Stimulated activated CD4-positive, alpha-beta T cell treated with anti-CD3 and anti-CD28 coated beads, Interleukin-1b, Interleukin-23, amount 100 ng/mL, for 24 hours (primary cell): ENCODE data around the gene WT1.
"Not testable (repeated sequence)": the region's sequence is repeated elsewhere in the genome, so short reads cannot be mapped to it uniquely, and the experiment has no call there.

Experiments
- DNase-seq, 4 experiments: peaks; one replicate each; pipeline ENCODE4 v3.0.0-alpha.2; 2020; ENCODE audit warnings: low read depth in 4 of 4, low spot score in 1 of 4

Gene WT1

DNA sequence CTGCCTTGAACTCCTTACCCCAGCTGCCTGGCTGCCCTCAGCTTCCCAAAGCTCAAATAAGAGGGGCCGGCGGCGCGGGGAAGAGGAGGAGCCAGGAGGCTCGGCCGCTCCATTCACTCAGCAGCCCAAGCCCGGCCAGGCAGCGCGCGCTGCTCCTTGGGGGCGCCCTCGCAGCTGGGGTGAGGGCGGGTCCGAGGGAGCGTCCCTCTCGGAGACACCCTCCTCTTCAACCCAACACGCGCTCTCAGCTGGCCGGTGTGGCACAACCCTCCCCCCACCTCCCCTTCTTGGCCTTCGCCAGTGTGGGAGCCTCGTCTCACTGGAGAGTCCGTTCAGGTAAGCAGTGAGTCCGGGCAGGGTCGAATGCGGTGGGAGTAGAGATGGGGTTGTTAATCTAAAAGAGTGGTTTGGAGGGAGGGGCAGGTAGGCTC, at the start of gene WT1:
TSS of gene WT1 (minus strand) at position 29 of the 431 bp plus-strand sequence.
- no peak for DNase-seq

DNA sequence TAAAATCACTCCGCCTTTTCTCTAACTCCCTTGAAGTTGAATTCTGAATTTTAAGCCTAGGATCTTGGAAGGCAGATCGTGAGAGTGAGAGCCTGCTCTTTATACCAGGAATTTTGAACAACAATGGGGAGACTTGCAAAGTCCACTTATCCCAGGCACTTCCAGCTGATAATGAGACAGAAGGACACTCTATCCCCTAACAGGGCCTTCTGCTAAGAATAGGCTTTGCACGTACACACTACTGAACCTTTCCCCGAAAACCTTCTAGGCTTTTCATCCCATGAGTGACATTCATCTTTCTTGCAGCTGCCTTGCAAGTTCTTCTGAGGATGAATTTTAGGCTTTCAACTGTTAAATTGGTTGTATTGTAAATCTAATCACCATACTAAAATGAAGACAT, 44.0 kb upstream of the WT1 start:
- DNase-seq = no peak

DNA sequence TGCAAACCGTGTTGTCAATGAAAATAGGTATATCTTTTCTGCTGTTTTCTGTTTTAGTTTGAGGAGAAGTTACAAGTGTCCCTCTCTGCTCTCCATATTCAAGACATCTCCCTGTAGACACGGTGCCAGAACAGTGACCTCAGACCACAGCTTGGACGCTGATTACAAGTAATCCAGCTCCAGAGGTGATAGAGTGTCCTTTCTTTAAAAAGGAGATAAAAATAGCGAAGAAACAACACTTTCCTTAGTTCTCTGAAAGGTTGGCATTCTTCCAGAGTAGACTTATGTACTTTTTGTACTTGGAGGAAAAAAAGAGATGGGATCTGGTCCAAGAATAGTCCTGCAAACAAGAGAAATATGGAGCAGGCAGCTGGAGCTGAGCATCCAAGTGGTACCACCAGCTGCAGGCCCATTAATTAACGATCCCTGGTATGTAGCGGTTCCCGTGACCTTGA, 43.0 kb upstream of the WT1 start:
- DNase-seq = no peak

DNA sequence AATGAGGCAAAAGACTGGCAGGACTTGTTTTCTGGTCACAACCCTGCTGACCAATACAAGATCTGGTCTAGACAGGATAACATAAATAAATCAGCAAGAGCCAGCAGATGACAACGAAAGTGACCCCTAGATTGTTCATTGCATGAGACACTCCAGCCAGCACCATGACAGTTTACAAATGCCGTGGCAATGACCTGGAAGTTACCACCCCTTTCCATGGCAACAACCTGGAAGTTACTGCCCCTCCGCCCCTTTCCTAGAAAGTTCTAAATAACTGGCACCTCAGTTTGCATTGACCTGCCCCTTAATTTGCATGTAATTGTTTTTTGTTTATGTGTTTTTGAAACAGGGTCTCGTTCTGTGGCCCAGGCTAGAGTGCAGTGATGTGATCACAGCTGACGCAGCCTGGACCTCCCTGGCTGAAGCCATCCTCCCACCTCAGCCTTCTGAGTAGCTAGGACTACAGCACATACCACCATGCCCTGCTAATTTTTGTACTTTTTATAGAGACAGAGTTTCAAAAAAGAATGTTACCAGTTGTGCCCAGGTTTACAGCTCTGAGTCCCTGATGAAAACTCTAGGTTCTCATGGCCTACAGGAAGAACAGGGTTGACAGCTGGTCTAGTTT, 38.1 kb upstream of the WT1 start:
- DNase-seq = no peak

DNA sequence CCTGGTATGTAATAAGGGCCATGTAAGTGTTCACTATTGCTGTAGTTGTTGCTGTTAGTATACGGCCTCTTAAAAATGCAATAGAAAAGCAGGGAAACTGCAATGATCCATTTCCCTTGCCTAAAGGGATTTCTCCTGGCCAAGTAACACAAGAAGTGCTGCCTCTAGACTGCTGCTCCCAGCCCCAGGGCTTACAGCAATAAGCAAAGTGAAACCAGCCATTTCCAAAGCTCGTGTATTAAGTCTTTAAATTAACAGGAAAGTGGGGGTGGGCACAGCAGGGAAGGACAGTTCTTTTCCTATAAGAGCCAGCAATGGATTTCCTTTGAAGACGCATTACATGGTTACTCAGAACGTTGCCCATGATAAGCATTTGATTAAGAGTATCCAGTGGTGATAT, 36.9 kb upstream of the WT1 start:
- no peak for DNase-seq

DNA sequence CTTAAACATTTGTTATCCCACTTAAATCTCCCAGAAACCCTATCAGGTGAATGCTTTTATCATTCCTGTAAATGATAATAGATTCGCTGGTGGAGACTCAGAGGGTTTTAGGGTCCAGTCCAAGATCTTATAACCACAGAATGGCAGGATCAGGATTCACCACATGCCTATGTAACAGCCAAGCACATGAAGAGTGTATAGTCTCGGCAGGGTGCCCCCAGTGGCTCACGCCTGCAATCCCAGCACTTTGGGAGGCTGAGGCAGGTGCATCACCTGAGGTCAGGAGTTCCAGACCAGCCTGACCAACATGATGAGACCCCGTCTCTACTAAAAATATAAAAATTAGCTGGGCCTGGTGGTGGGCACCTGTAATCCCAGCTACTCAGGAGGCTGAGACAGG, 36.2 kb upstream of the WT1 start:
- not testable (repeated sequence) for DNase-seq

DNA sequence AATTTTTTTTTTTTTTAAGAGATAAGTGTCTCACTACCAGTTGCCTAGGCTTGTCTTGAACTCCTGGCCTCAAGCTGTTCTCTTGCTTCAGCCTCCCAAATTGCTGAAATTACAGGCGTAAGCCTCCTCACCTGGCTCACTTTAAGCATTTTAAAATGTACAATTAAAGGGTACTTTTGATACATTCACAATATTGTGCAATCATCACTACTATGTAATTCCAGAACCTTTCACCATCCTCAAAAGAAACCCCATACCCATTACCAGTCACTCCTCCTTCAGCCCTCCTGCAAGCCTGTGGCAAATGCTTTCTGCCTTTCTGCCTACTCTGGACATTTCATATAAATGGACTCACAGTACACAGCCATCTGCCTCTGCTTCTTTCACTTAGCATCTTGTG, 34.5 kb upstream of the WT1 start:
- DNase-seq = no peak

DNA sequence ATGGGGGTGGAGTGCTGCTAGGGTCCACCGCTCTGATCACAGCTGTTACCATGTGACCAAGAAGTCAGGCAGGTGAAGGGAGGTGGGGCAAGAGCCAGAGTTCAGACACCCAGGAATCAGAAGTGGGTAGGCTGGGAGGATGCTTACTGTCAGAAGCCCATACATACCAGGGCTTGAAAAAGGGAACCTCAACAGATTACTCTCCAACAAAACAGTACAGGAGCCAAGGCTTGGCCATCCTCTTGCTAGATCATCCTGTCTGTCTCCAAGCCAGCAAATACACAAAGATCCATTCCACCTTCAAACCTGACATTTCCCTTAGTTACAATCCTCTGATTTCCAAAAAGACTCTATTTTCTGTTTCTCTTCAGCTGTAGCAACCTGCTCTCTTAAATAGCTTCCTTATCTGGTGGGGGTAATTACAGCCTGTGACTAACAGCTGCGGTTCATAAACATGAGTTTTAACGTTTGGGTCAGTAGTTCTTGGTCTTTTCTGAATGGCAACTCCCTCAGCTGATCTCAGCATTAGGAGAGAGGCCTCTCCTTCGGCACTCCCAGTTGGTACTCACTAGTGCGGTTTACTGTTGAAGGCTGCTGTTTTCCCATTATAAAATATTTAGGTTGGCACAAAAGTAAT, 31.1 kb upstream of the WT1 start:
- no peak for DNase-seq

DNA sequence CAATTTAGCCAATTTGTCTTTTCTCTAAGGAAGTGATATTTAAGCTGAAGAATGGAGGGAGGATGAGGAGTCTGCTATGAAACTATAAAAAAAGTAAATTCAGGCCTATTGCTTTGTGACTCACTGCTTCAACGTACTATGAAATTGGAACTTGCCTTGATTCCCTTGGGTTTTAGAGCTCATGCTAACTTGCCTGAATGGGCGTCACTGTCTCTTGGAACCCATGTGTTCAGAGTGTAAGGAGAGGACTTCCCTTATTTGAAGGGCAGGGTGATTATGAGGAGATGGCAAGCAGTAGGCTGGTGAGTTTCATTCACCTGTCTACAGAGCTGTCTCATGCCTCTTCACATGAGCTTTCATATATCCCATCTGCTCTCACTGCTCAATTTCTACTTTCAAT, 28.7 kb upstream of the WT1 start:
- DNase-seq = no peak

DNA sequence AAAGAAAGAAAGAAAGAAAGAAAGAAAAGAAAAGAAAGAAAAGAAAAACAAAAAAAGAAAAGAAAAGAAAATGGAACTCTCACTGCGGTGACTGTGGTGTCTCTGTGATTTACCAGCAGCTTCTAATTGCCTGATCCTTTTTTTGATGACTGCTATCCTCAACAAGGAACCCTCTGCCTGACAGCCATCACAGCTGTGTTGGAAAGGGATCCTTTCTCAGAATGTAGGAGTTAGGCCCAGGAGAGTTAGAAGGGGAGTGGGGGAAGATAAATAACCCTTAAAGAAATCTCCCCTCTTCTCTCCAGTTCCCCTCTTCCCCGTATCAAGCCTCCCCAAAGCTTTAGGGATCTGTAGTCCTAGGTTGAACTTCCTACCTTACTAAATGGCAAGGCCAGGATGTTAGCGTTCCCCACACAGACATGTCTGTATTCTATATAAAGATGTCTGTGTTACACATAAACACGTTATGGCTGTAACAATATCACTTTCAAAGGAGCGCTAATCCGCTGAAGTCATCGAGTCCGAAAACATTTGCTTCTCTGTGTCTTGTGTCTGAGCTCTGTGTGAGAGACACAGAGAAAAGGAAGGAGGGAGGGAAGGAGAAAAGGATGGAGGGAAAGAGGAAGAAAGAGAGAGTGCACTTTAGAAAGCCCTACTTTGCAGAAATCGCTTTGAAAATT, 26.8 kb upstream of the WT1 start:
- DNase-seq = no peak

DNA sequence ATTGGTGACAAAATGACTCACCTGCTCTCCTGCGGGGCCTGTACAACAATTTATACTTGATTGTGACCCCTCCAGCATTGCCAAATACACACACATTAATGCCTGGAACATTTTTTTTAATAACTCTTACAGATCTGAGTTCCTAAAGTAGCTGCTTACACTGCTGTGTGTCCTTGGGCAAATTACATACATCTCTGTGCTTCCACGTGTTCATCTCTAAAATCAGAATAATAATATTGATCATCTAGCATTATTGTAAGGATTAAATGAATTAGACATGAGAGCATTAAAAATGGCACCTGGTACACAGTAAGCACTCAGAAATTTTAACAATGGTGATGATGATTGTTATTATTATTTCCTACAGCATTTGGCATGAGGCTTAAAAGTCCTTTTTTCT, 21.5 kb upstream of the WT1 start:
- no peak for DNase-seq

DNA sequence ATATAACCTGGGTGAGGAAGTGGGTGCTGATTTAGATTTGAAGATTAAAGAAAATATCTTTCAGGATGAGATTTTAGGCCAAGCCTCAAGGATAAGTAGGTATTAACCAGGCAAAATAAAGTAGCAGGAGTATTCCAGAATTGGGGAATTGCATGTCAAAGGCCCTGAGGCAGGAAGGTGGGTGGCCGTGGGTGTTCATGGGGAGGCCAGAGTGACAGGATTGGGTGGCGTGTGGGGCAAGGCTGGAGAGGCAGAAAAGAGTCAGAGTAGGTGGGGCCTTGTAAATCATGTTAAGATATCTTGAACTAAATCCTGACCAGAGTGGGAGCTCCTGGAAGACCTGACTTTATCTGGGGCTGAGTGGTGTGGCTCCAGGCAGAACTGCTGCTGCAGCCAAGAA, 19.7 kb upstream of the WT1 start:
- DNase-seq = no peak

DNA sequence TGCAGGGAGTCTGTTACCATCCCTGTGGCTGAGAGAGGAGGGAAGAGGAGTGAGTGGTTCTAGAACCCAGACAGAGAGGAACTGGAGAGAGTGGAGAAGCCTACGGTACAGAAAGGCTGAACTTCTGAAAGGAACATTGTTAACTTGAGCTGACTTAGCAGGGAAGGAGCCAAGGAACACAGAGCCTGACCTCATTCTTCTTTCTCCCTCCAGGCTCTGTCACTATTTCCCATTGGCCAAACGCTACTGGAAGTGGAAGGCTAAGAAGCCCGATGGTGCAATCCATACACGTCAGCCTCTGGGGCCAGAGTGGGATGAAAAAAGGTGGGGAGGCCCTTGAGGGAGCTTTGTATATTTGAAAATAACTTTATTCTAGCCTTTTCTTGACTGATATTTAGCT, 16.5 kb upstream of the WT1 start:
- no peak for DNase-seq

DNA sequence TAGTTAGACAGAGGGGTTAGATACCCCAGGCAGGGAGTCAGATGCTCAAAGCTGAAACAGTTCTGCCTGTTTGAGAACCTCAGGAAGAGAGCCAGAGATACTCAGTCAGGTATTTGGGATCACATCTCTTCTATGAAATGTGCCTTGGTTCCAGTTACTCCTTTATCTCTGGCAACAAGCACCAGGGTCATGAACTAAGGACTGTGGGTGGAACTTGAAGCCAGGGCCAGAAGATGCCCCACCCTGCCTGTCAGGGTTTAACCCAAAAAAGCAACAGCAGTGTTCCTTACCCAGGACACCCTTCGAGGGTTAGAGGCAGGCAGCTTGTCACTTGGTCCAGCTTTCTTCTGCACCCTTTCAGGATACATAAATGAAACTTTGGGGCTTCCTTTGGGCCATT, 15.0 kb upstream of the WT1 start:
- no peak for DNase-seq

DNA sequence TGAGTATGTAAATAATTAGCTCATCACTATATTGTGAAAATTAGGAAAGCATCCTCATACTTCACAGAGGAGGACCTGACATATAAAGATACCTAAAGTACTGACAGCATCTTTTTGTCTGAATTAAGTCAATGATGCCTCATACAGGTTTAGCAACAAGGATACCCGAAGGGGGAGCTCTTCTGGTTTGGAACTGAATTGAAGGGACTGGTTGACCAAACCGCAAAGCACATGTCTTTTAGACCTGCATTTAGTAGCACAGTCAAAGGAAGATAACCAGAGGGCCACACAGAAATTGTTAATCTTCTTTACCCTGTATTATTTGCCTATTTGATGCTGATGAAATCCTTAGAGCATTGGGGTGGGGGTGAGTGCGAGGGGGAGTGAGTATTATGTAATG, 12.9 kb upstream of the WT1 start:
- no peak for DNase-seq

DNA sequence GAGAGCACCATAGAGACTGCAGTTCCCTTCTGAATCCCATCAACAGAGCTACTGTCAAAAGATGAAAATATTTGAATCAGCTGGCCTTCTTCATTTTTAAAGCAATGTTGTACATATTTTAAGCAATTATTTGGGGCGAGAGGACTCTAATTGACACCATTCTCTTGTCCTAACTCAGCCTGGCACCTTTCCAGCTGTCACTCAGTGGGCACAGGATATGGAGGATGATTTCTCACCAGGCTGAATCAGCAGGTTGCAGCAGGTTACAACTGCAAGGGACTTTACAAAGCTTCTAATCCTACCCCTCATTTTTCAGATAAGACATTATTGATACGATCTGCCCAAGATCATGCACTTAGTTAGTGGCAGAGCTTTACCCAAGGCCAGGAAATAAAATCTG, 11.9 kb upstream of the WT1 start:
- DNase-seq = no peak

DNA sequence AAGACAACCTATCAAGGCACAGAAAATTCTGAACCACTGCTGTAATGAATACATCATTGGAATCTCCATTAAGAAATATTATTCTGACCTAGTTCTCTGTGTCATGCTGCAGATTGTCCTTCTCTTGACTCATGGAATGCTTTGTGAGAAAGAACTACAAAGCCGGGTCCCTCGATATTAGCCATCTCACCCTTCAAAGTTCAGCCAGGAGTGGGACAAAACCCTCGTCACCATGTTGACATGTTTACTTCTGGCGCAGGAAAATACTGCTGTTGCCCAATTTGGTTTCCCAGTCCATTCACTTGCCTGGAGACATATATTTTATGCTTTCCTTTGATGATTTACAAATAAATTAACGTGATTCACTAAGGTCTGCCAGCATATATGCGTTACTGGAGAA, 10.9 kb upstream of the WT1 start:
- no peak for DNase-seq

DNA sequence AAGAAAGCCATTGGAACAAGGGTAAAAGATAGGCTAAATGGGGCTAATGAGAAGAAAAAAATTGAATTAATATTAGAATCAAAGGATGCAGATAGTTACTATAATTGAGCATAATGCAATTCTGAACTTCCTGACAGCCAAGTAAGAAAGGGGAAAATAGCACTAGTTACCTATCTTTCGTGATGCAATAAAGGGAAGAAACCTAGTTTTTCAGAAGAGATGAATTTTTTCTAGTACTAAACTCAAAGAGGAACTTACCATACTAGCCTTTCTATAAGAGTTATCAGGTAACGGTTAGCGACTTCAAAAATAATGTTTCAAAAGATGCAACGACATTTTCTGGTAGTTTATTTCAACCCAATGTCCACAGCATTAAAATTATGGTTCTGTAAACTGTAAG, 8.8 kb upstream of the WT1 start:
- no peak for DNase-seq

DNA sequence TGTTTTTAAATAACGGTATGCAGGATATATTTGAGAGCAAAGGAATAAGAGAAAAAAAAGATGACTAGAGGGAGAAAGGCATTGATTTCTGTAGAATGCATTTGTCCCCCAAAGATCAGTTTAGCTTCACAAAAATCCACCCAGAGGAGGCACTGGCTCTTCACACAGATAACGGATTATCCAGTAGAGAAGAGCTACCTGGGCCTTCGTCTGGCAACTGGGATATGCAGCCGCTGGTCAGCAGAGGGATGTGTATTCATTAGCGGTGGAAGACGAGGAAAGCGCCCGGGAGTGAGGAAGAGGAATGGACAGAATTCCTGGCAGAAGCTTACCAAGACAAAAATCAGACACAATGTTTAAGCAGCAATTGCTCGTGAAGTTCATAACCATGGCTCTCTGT, 5.6 kb upstream of the WT1 start:
- no peak for DNase-seq

DNA sequence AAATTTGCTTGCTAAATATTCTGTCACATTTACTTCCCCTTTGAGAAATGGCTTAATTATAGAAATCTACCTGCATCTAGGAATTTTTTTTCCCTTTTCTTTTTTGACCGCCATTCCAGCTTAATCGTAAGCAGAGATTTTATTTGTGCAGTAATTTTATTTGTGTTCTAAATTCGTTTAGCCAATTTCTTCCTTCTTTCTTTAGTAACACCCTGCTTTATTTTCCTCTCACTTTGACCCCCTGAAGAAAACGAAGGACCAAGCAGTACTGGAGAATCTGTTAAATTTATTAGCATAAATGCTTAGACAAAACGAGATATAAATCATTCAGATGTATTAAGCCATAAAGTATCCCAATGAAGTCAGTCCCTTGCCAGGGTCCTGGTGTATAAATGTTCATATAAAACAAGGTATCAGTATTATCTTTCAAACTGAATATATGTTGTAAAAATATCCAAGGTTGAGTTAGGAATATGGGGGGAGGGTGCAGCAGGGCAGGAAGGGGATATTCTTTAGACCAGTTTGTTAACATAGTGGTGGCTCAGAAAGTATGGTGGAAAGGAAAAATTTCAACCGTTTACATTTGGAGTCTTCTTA, 5.1 kb upstream of the WT1 start:
- DNase-seq = no peak

DNA sequence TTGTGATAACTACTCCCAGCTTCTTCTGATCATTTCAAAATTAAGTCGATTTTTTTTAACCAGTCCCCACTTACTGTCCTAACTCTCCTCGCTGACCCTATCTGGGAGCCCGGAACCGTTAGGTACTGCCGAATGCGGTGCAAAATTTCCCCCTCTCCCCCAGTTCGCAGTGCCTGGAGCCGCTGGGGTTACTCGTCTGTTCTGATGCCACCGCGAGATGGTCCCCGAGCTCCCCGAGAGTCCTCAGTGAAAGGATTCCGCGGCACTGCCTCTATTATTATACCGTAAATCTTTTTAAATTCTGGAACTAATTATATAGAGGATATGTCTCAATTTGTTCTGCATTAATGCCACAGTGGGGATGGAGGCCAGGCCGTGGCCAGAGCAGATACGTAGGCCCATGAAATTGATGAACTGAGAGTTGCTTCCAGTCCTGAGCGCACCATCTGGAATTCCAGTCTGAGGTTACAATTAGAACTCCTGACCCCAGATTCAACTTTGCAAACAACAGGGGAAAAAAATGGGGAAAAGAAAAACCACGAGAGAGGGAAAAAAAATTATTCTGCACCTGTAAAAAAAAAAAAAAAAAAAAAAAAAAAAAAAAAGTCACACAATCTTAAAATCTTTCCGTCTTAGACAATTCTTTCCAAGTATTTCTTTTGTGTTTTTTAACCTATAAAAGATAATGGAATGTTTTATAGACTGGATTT, 4.3 kb upstream of the WT1 start:
- no peak for DNase-seq
